PC-9 (cell line): ENCODE data around the gene AK3.

Experiments used
- CTCF ChIP-seq: fragments of 200-600 bp; sonication (generic); conservative IDR thresholded peaks from 2 replicates; pipeline ENCODE4 v1.6.1; 2017; ENCODE audit warnings: mixed run types, antibody characterized with exemption, mild to moderate bottlenecking, moderate library complexity
- EZH2 ChIP-seq: fragments of 200-600 bp; sonication (generic); IDR thresholded peaks from 2 replicates; pipeline ENCODE4 v1.8.0; 2017; ENCODE audit warnings: antibody characterized with exemption, low read depth

- TF ChIP-seq EZH2: no peak
- TF ChIP-seq CTCF: no peak
Observed at GRCh38 chr9:4764033-4764432, 23.0 kb upstream of the AK3 start.
